ENCODE data around the gene SETD2.
"Not testable (repeated sequence)": the region's sequence is repeated elsewhere in the genome, so short reads cannot be mapped to it uniquely, and the experiment has no call there.

Gene SETD2

GRCh38 chr3:47047069-47047468 is 116.8 kb downstream of the SETD2 start:
- no peak overlapping the region for H3K4me2 ChIP-seq (ENCODE audit: low read length)
- no peak overlapping the region for H3K9ac ChIP-seq (ENCODE audit: low read length)
- no peaks in the 10 kb centered on the region for H3K9me2 ChIP-seq (ENCODE audit: low read depth, low read length)
- TF ChIP-seq, protein P1, sequence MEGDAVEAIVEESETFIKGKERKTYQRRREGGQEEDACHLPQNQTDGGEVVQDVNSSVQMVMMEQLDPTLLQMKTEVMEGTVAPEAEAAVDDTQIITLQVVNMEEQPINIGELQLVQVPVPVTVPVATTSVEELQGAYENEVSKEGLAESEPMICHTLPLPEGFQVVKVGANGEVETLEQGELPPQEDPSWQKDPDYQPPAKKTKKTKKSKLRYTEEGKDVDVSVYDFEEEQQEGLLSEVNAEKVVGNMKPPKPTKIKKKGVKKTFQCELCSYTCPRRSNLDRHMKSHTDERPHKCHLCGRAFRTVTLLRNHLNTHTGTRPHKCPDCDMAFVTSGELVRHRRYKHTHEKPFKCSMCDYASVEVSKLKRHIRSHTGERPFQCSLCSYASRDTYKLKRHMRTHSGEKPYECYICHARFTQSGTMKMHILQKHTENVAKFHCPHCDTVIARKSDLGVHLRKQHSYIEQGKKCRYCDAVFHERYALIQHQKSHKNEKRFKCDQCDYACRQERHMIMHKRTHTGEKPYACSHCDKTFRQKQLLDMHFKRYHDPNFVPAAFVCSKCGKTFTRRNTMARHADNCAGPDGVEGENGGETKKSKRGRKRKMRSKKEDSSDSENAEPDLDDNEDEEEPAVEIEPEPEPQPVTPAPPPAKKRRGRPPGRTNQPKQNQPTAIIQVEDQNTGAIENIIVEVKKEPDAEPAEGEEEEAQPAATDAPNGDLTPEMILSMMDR (IDR thresholded peaks at IDR 0.05; ENCODE audit: low read length): no peak
- no peak for TF ChIP-seq EZH2 (IDR thresholded peaks at IDR 0.05; ENCODE audit: borderline replicate concordance, low read length)
- H3K27me3 ChIP-seq (ENCODE audit: insufficient read depth, low read length): no peaks in the 10 kb centered on the region
- peaks cover 28% of the 10 kb centered on the region for H3K36me3 ChIP-seq (ENCODE audit: insufficient read depth, low read length)
- H3K4me3 ChIP-seq (ENCODE audit: low read depth, low read length, poor library complexity, severe bottlenecking): no peak overlapping the region
- H3F3A ChIP-seq (ENCODE audit: insufficient read depth, low read length): no peaks in the 10 kb centered on the region
- H3K79me2 ChIP-seq (ENCODE audit: insufficient read depth, low read length): no peaks in the 10 kb centered on the region
- peaks cover 24% of the 10 kb centered on the region for H3K4me1 ChIP-seq (ENCODE audit: insufficient read depth, low read length, severe bottlenecking)
- no peak overlapping the region for H2AFZ ChIP-seq (ENCODE audit: low read length)
- no peaks in the 10 kb centered on the region for H4K20me1 ChIP-seq (ENCODE audit: insufficient read depth, low read length)
- H3K27ac ChIP-seq (ENCODE audit: low read depth, low read length, poor library complexity, severe bottlenecking): peak overlapping the region; percentile 67
- H3K9me3 ChIP-seq (ENCODE audit: low read length): no peaks in the 10 kb centered on the region

- no peak overlapping the region for H2AFZ ChIP-seq (ENCODE audit: low read length)
These were observed 121.6 kb downstream of the SETD2 start for GRCh38 chr3:47042231-47042791.

DNA sequence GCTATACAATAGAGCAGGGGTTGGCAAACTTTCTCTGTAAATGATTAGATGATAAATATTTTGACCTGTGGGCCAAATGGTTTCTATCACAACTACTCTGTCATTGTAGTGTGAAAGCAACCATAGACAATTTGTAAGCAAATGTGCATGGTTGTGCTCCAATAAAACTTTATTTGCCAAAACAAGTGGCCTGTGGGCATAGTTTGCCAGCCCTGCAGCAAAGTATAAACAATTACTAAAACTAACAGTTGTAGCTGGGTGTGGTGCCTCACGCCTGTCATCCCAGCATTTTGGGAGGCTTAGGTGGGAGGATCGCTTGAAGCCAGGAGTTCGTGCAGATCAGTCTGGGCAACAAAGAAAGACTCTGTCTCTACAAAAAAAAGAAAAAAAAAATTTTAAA is 122.8 kb downstream of the SETD2 start:
- no peaks in the 10 kb centered on the region for H4K20me1 ChIP-seq (ENCODE audit: insufficient read depth, low read length)
- TF ChIP-seq, protein P1 (IDR thresholded peaks at IDR 0.05; ENCODE audit: low read length): no peak
- no peak overlapping the region for H3K27ac ChIP-seq (ENCODE audit: low read depth, low read length, poor library complexity, severe bottlenecking)
- H3K4me3 ChIP-seq (ENCODE audit: low read depth, low read length, poor library complexity, severe bottlenecking): no peak overlapping the region
- no peak overlapping the region for H3K4me2 ChIP-seq (ENCODE audit: low read length)
- H3K79me2 ChIP-seq (ENCODE audit: insufficient read depth, low read length): no peaks in the 10 kb centered on the region
- no peaks in the 10 kb centered on the region for H3K9me2 ChIP-seq (ENCODE audit: low read depth, low read length)
- H3K9ac ChIP-seq (ENCODE audit: low read length): no peak overlapping the region
- no peak overlapping the region for H2AFZ ChIP-seq (ENCODE audit: low read length)
- no peaks in the 10 kb centered on the region for H3K27me3 ChIP-seq (ENCODE audit: insufficient read depth, low read length)
- H3K4me1 ChIP-seq (ENCODE audit: insufficient read depth, low read length, severe bottlenecking): peaks cover 25% of the 10 kb centered on the region
- H3K36me3 ChIP-seq (ENCODE audit: insufficient read depth, low read length): peaks cover 75% of the 10 kb centered on the region
- no peaks in the 10 kb centered on the region for H3K9me3 ChIP-seq (ENCODE audit: low read length)
- H3F3A ChIP-seq (ENCODE audit: insufficient read depth, low read length): no peaks in the 10 kb centered on the region

More at GRCh38 chr3:47042231-47042791, 121.6 kb downstream of the SETD2 start:
- H3K9me2 ChIP-seq (ENCODE audit: low read depth, low read length): no peaks in the 10 kb centered on the region
- H3F3A ChIP-seq (ENCODE audit: insufficient read depth, low read length): no peaks in the 10 kb centered on the region
- H3K79me2 ChIP-seq (ENCODE audit: insufficient read depth, low read length): no peaks in the 10 kb centered on the region
- H3K4me2 ChIP-seq (ENCODE audit: low read length): no peak overlapping the region
- H4K20me1 ChIP-seq (ENCODE audit: insufficient read depth, low read length): no peaks in the 10 kb centered on the region
- H3K4me3 ChIP-seq (ENCODE audit: low read depth, low read length, poor library complexity, severe bottlenecking): no peak overlapping the region
- H3K9me3 ChIP-seq (ENCODE audit: low read length): no peaks in the 10 kb centered on the region
- H3K36me3 ChIP-seq (ENCODE audit: insufficient read depth, low read length): peaks cover 67% of the 10 kb centered on the region
- TF ChIP-seq, protein P1 (IDR thresholded peaks at IDR 0.05; ENCODE audit: low read length): no peak
- no peak for TF ChIP-seq EZH2 (IDR thresholded peaks at IDR 0.05; ENCODE audit: borderline replicate concordance, low read length)
- H3K4me1 ChIP-seq (ENCODE audit: insufficient read depth, low read length, severe bottlenecking): peaks cover 37% of the 10 kb centered on the region
- no peak overlapping the region for H3K27ac ChIP-seq (ENCODE audit: low read depth, low read length, poor library complexity, severe bottlenecking)
- no peak overlapping the region for H3K9ac ChIP-seq (ENCODE audit: low read length)
- H3K27me3 ChIP-seq (ENCODE audit: insufficient read depth, low read length): no peaks in the 10 kb centered on the region

- not testable (repeated sequence) for H3K4me3 ChIP-seq (ENCODE audit: low read depth, low read length, poor library complexity, severe bottlenecking); H3K79me2 ChIP-seq (ENCODE audit: insufficient read depth, low read length); H3K27me3 ChIP-seq (ENCODE audit: insufficient read depth, low read length); H3K9me3 ChIP-seq (ENCODE audit: low read length); H4K20me1 ChIP-seq (ENCODE audit: insufficient read depth, low read length); H3F3A ChIP-seq (ENCODE audit: insufficient read depth, low read length); H3K9me2 ChIP-seq (ENCODE audit: low read depth, low read length); H3K9ac ChIP-seq (ENCODE audit: low read length); H2AFZ ChIP-seq (ENCODE audit: low read length); H3K4me2 ChIP-seq (ENCODE audit: low read length)
- peaks cover 87% of the 10 kb centered on the region for H3K36me3 ChIP-seq (ENCODE audit: insufficient read depth, low read length)
- peaks cover 19% of the 10 kb centered on the region for H3K4me1 ChIP-seq (ENCODE audit: insufficient read depth, low read length, severe bottlenecking)
- H3K27ac ChIP-seq (ENCODE audit: low read depth, low read length, poor library complexity, severe bottlenecking): peak overlapping the region; percentile 76
These were observed 126.6 kb downstream of the SETD2 start for GRCh38 chr3:47037302-47037701.

Measured in OCI-LY1 (cell line).